Motor neuron (in vitro differentiated cells): Measurements from ENCODE around the gene UQCRQ. TPM values are rescaled to one million over a fixed set of nuclear protein-coding genes. Genes with fewer than 3 reads are reported as not detected.

ENCODE experiments used
- ATAC-seq, 8 experiments: fragments of 200-7000 bp; cut with Tn5 transposase; replicated peaks in 6 of 8; 2 replicates each; pipeline ENCODE4 v1.8.0; 2021; ENCODE audit warnings: mild to moderate bottlenecking in 8 of 8, moderate library complexity in 8 of 8
- H3K27ac ChIP-seq, 2 donors: fragments of 250-450 bp; sonication (Bioruptor Pico); 2 replicates each; pipeline ENCODE4 v1.9.0; 2021; ENCODE audit warnings: antibody characterized with exemption in 2 of 2, mild to moderate bottlenecking in 2 of 2, moderate library complexity in 1 of 2
- H3K4me1 ChIP-seq, 2 donors: fragments of 250-450 bp; sonication (Bioruptor Pico); replicated peaks in 1 of 2; 2 replicates each; pipeline ENCODE4 v1.6.1; 2021; ENCODE audit warnings: antibody characterized with exemption in 2 of 2, mild to moderate bottlenecking in 2 of 2, moderate library complexity in 1 of 2
- H3K4me3 ChIP-seq, 5 donors: fragments of 250-450 bp; sonication (Bioruptor Pico); 2 replicates each; pipeline ENCODE4 v1.9.0; 2021; ENCODE audit warnings: antibody characterized with exemption in 5 of 5, mild to moderate bottlenecking in 5 of 5, moderate library complexity in 4 of 5
- WGBS, 10 experiments: fragments of 450-650 bp; shearing (Covaris generic); methylation state at CpG; one replicate each; pipeline ENCODE4 v1.0.0; 2022; 5-methylcytosine and 5-hydroxymethylcytosine counted together
- in situ Hi-C, 9 experiments: fragments of 400-800 bp; cut with MboI; loops; one replicate each; pipeline ENCODE4 v1.15.0; 2021; ENCODE audit warnings: low sequenced_read_pairs in 9 of 9, low pct_unique_long_range_greater_than_20kb in 2 of 9; ENCODE audit not compliant: unreplicated experiment in 9 of 9
- total RNA-seq, 8 experiments: library from RNA; unstranded; fragments of 300-600 nt; gene quantifications; 2 replicates each; pipeline versions ENCODE4 v1.2.3 to v1.2.4, GENCODE V29; 2022

The UQCRQ gene
- 100 to 1,000 TPM; 296 to 572 (median 395) TPM for total RNA-seq

GRCh38 chr5:132866342-132867045 is at the start of gene UQCRQ, which contains the start of gene GDF9:
TSS of gene UQCRQ (plus strand) at chr5:132866642. CDS start at chr5:132866882, 240 bp downstream.
TSS of gene GDF9 (minus strand) at chr5:132866469. CDS start at chr5:132864533, 1,936 bp downstream.
- WGBS, 10 experiments, result 0 to 1% (median 0%) methylated on average over 1 to 15 of the region's 55 CpGs; no CpG with 5 or more reads in 6 of the 10 experiments
- H3K4me3 ChIP-seq, result peak within 1 kb of the TSS; percentile 85 to 91 (median 87)
- peak within 1 kb of the TSS; percentile 96 for H3K27ac ChIP-seq
- in situ Hi-C loops, result no loop called here
- ATAC-seq, result peak; percentile 91 to 97 (median 96)
- peaks cover 7 to 11% of the 10 kb centered on the region in 2 donors for H3K4me1 ChIP-seq

- in situ Hi-C loops, result loop anchor here in 1 of 9 experiments (25.0 kb wide), 1 partner anchor 155 kb away; the partner anchor contains the start of genes IL13 and IL4
- Histone ChIP-seq H3K4me3 (no peak overlapping the region), H3K27ac (no peak overlapping the region), H3K4me1 (no peaks in the 10 kb centered on the region)
- 0 to 40% (median 7%) methylated on average over 1 of the region's 1 CpG; no CpG with 5 or more reads in 4 of the 10 experiments for WGBS, 10 experiments
- no peak for ATAC-seq
These were observed 49.4 kb upstream of the UQCRQ start for GRCh38 chr5:132817011-132817410.

- H3K27ac ChIP-seq, result no peak overlapping the region
- ATAC-seq, result no peak
- in situ Hi-C loops, result loop anchor here in 1 of 9 experiments (25.0 kb wide), 1 partner anchor 157 kb away; the partner anchor contains the start of genes IL13 and IL4
- 38 to 96% (median 72%) methylated on average over 1 to 17 of the region's 26 CpGs; no CpG with 5 or more reads in 4 of the 10 experiments for WGBS, 10 experiments
- no peaks in the 10 kb centered on the region for H3K4me1 ChIP-seq
- H3K4me3 ChIP-seq, result no peak overlapping the region
These were observed 47.0 kb upstream of the UQCRQ start for GRCh38 chr5:132819468-132819867.

GRCh38 chr5:132820162-132820754 is 46.2 kb upstream of the UQCRQ start:
- Histone ChIP-seq H3K4me1 (no peaks in the 10 kb centered on the region), H3K4me3 (no peak overlapping the region), H3K27ac (no peak overlapping the region)
- peak; percentile 62 to 90 (median 76) for ATAC-seq
- in situ Hi-C loops, result loop anchor here in 1 of 9 experiments (25.0 kb wide), 1 partner anchor 158 kb away; the partner anchor contains the start of genes IL13 and IL4
- WGBS, 10 experiments, result 16 to 80% (median 52%) methylated on average over 1 to 9 of the region's 15 CpGs

GRCh38 chr5:132821350-132821749 is 45.1 kb upstream of the UQCRQ start:
- peak in 1 of 8 experiments; percentile 20 for ATAC-seq
- in situ Hi-C loops, result loop anchor here in 1 of 9 experiments (25.0 kb wide), 1 partner anchor 159 kb away; the partner anchor contains the start of genes IL13 and IL4
- peaks cover 0 to 5% of the 10 kb centered on the region in 2 donors for H3K4me1 ChIP-seq
- H3K27ac ChIP-seq, result no peak overlapping the region
- H3K4me3 ChIP-seq, result no peak overlapping the region
- 60 to 83% methylated on average over 1 to 3 of the region's 3 CpGs; no CpG with 5 or more reads in 8 of the 10 experiments for WGBS, 10 experiments

GRCh38 chr5:132821791-132822190 is 44.7 kb upstream of the UQCRQ start:
- no peak overlapping the region for H3K27ac ChIP-seq
- in situ Hi-C loops, result loop anchor here in 1 of 9 experiments (25.0 kb wide), 1 partner anchor 159 kb away; the partner anchor contains the start of genes IL13 and IL4
- peak in 4 of 8 experiments; percentile 21 to 60 (median 36) for ATAC-seq
- 75 to 100% (median 89%) methylated on average over 1 of the region's 1 CpG; no CpG with 5 or more reads in 7 of the 10 experiments for WGBS, 10 experiments
- peaks cover 0 to 5% of the 10 kb centered on the region in 2 donors for H3K4me1 ChIP-seq
- H3K4me3 ChIP-seq, result no peak overlapping the region

- Histone ChIP-seq H3K4me1 (peaks cover 0 to 5% of the 10 kb centered on the region in 2 donors), H3K4me3 (no peak overlapping the region), H3K27ac (no peak overlapping the region)
- WGBS, 10 experiments, result 16 to 100% (median 70%) methylated on average over 2 to 9 of the region's 68 CpGs; no CpG with 5 or more reads in 6 of the 10 experiments
- in situ Hi-C loops, result loop anchor here in 1 of 9 experiments (25.0 kb wide), 1 partner anchor 161 kb away; the partner anchor contains the start of genes IL13 and IL4
- peak in 5 of 8 experiments; percentile 40 to 72 (median 65) for ATAC-seq
These were observed 43.6 kb upstream of the UQCRQ start for GRCh38 chr5:132822650-132823480.

DNA sequence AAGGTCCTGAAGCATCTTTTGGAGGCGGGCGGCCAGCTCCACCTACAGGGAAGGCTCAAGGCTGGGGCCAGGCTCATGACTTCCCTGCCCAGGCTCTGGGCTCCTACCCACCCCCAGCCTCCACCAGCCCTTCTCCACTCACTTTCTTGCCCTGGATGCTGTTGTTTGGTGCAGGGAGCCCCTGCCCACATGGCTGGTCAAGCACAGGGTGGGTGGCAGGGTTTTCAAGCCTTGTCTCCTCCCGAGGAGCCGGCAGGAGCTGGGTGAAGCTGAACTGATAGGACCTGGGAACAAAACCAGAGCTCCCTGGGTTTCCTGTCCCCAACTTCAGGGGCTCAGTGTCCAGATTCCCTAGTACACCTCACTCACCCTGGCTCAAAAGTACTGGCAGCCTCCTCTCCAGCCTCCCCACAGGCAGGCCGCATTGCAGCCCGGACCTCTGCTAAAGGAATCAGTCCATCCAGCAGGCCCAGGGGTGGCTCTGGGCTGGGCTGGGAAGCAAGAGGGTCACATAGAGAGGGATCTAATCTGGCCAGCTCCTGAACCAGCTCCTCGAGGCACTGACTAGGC is 42.9 kb upstream of the UQCRQ start:
- ATAC-seq, result no peak
- in situ Hi-C loops, result loop anchor here in 1 of 9 experiments (25.0 kb wide), 1 partner anchor 161 kb away; the partner anchor contains the start of genes IL13 and IL4
- no peak overlapping the region for H3K4me3 ChIP-seq
- WGBS, 10 experiments, result 43 to 80% methylated on average over 1 of the region's 7 CpGs; no CpG with 5 or more reads in 8 of the 10 experiments
- H3K27ac ChIP-seq, result no peak overlapping the region
- peaks cover 0 to 5% of the 10 kb centered on the region in 2 donors for H3K4me1 ChIP-seq

DNA sequence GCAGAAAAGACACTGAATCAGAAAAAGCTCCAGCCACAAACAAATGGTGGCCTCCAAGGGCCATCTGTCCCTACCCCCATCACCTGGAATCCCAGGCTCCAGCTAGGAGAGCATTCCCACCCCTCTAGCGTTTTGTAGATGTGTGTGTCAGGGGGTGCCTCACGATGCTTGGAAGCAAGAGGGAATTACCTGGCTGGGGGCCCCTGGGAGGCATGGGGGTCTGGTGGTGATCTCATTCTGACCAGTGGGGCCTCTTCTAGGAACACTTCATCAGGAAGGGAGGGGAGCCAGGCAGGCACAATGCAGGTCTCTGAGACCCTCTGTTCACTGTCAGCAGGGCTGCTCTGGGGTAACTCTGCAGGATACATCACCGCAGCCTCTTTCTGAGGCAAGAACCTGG is 42.0 kb upstream of the UQCRQ start:
- Histone ChIP-seq H3K4me1 (peaks cover 0 to 5% of the 10 kb centered on the region in 2 donors), H3K27ac (no peak overlapping the region), H3K4me3 (no peak overlapping the region)
- in situ Hi-C loops, result loop anchor here in 1 of 9 experiments (25.0 kb wide), 1 partner anchor 162 kb away; the partner anchor contains the start of genes IL13 and IL4
- ATAC-seq, result no peak
- 80 to 100% (median 100%) methylated on average over 1 of the region's 3 CpGs; no CpG with 5 or more reads in 7 of the 10 experiments for WGBS, 10 experiments

GRCh38 chr5:132825033-132825833 is 41.2 kb upstream of the UQCRQ start:
- Histone ChIP-seq H3K4me3 (peak overlapping the region in 1 of 5 donors; percentile 14), H3K4me1 (peaks cover 0 to 5% of the 10 kb centered on the region in 2 donors), H3K27ac (no peak overlapping the region)
- WGBS, 10 experiments, result 57 to 96% (median 83%) methylated on average over 1 to 13 of the region's 71 CpGs; no CpG with 5 or more reads in 5 of the 10 experiments
- peak in 2 of 8 experiments; percentile 12 to 17 for ATAC-seq
- in situ Hi-C loops, result no loop called here

GRCh38 chr5:132825834-132826391 is 40.5 kb upstream of the UQCRQ start:
- in situ Hi-C loops, result no loop called here
- 11 to 93% (median 89%) methylated on average over 2 to 13 of the region's 43 CpGs; no CpG with 5 or more reads in 4 of the 10 experiments for WGBS, 10 experiments
- peak overlapping the region in 1 of 5 donors; percentile 14 for H3K4me3 ChIP-seq

More at GRCh38 chr5:132825834-132826391, 40.5 kb upstream of the UQCRQ start:
- no peak for ATAC-seq
- Histone ChIP-seq H3K27ac (no peak overlapping the region), H3K4me1 (peaks cover 0 to 5% of the 10 kb centered on the region in 2 donors)
